ENCODE results near the gene MLIP.
"Not testable (repeated sequence)": the region's sequence is repeated elsewhere in the genome, so short reads cannot be mapped to it uniquely, and the experiment has no call there.

The MLIP gene

GRCh38 chr6:54073487-54073886, 37.8 kb upstream of the MLIP start:
- no peak for TF ChIP-seq CTCF (IDR thresholded peaks at IDR 0.05; ENCODE audit: low read depth, low read length, missing control alignments)
- no peak for DNase-seq (ENCODE audit: extremely low read depth, low read depth)
- no peak overlapping the region for H3K4me3 ChIP-seq (replicated peaks; ENCODE audit: low read depth, low read length)

GRCh38 chr6:54074109-54074508, 37.1 kb upstream of the MLIP start:
- no peak overlapping the region for H3K4me3 ChIP-seq (replicated peaks; ENCODE audit: low read depth, low read length)
- no peak for TF ChIP-seq CTCF (IDR thresholded peaks at IDR 0.05; ENCODE audit: low read depth, low read length, missing control alignments)
- DNase-seq (ENCODE audit: extremely low read depth, low read depth) = no peak

- H3K4me3 ChIP-seq (replicated peaks; ENCODE audit: low read depth, low read length) = no peak overlapping the region
- no peak for DNase-seq (ENCODE audit: extremely low read depth, low read depth)
- TF ChIP-seq CTCF (IDR thresholded peaks at IDR 0.05; ENCODE audit: low read depth, low read length, missing control alignments) = no peak
These were observed 36.6 kb upstream of the MLIP start for GRCh38 chr6:54074578-54075195.

- no peak for DNase-seq (ENCODE audit: extremely low read depth, low read depth)
- TF ChIP-seq CTCF (IDR thresholded peaks at IDR 0.05; ENCODE audit: low read depth, low read length, missing control alignments) = no peak
These were observed 35.0 kb upstream of the MLIP start for GRCh38 chr6:54076159-54076789.

DNA sequence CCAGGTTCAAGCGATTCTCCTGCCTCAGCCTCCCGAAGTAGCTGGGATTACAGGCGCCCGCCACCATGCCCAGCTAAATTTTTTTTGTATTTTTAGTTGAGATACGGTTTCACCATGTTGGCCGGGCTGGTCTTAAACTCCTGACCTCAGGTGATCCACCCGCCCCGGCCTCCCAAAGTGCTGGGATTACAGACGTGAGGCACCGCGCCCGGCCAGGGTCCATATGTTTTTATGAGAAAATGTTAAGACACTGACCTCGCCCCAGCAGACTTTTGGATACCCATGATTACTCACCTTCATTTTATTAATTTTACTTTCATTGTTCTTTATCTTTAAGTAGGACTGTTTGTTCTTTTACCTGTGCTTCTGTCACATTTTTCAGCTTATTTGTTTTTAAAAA, 29.7 kb upstream of the MLIP start:
- H3K4me3 ChIP-seq (replicated peaks; ENCODE audit: low read depth, low read length); DNase-seq (ENCODE audit: extremely low read depth, low read depth): not testable (repeated sequence)

More at GRCh38 chr6:54076159-54076789, 35.0 kb upstream of the MLIP start:
- H3K4me3 ChIP-seq (replicated peaks; ENCODE audit: low read depth, low read length) = no peak overlapping the region

- no peak for DNase-seq (ENCODE audit: extremely low read depth, low read depth)
- no peak for TF ChIP-seq CTCF (IDR thresholded peaks at IDR 0.05; ENCODE audit: low read depth, low read length, missing control alignments)
- no peak overlapping the region for H3K4me3 ChIP-seq (replicated peaks; ENCODE audit: low read depth, low read length)
These were observed 28.0 kb upstream of the MLIP start for GRCh38 chr6:54083287-54083686.

DNA sequence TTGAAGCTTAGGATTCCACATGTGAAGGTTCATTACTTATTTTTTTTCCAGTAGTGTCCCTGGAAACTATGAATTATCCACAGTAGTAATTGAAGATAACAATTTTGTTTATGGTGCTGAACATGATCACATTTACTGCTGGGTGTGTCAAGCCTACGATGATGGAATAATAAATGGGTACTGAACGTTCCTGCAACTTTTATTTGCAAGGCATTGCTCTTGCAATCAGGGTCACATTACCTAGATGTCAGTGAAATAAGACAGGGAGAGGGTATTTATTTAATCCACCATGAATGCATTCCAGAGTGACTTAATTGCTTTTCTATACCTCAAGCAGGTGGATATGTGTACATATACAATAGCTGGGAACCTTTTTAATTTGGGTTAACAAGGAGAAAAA, 27.0 kb upstream of the MLIP start:
- H3K4me3 ChIP-seq (replicated peaks; ENCODE audit: low read depth, low read length) = no peak overlapping the region
- TF ChIP-seq CTCF (IDR thresholded peaks at IDR 0.05; ENCODE audit: low read depth, low read length, missing control alignments) = no peak
- DNase-seq (ENCODE audit: extremely low read depth, low read depth) = no peak
